DND-41 (cell line): ENCODE data around the gene PHF21B.

Experiments
- ATAC-seq: fragments of 200-7000 bp; cut with Tn5 transposase; 3 replicates; pipeline ENCODE4 v1.9.1; 2021; ENCODE audit warnings: low read depth; ENCODE audit not compliant: insufficient read depth
- DNase-seq: peaks from one replicate; pipeline ENCODE4 v3.0.0-alpha.2; 2020
- H2AFZ ChIP-seq: 2 replicates; pipeline ENCODE4 v1.6.0; 2012; ENCODE audit warnings: low read depth, low read length
- H3K27ac ChIP-seq: 2 replicates; pipeline ENCODE4 v1.5.1; 2012; ENCODE audit warnings: low read length, inconsistent platforms
- H3K27me3 ChIP-seq: fragments of 200-600 bp; sonication (generic); 2 replicates; pipeline ENCODE4 v1.6.0; 2012; ENCODE audit warnings: low read length, mild to moderate bottlenecking, inconsistent platforms; ENCODE audit not compliant: insufficient read depth, poor library complexity
- H3K36me3 ChIP-seq: 2 replicates; pipeline ENCODE4 v1.5.1; 2012; ENCODE audit warnings: low read length, inconsistent platforms; ENCODE audit not compliant: insufficient read depth
- H3K4me1 ChIP-seq: 2 replicates; pipeline ENCODE4 v1.5.1; 2012; ENCODE audit warnings: mild to moderate bottlenecking, low read length; ENCODE audit not compliant: insufficient read depth
- H3K4me2 ChIP-seq: 2 replicates; pipeline ENCODE4 v1.6.0; 2012; ENCODE audit warnings: mild to moderate bottlenecking, moderate library complexity, low read length, inconsistent platforms; ENCODE audit not compliant: insufficient read depth
- H3K4me3 ChIP-seq, 2 experiments: fragments of 200-600 bp in 1 of 2; shearing (Covaris generic) in 1 of 2; 2 replicates each; pipeline ENCODE4 v1.5.1; 2012 to 2016; ENCODE audit warnings: inconsistent platforms in 2 of 2, low read length in 2 of 2, mild to moderate bottlenecking in 2 of 2, low read depth in 1 of 2, moderate library complexity in 1 of 2
- H3K79me2 ChIP-seq: 2 replicates; pipeline ENCODE4 v1.6.0; 2012; ENCODE audit warnings: low read length, inconsistent platforms; ENCODE audit not compliant: insufficient read depth
- H3K9ac ChIP-seq: 2 replicates; pipeline ENCODE4 v1.6.0; 2012; ENCODE audit warnings: low read depth, mild to moderate bottlenecking, inconsistent platforms, low read length, moderate library complexity
- H3K9me3 ChIP-seq: 2 replicates; pipeline ENCODE4 v1.5.1; 2012; ENCODE audit warnings: low read length, moderate library complexity, mild to moderate bottlenecking, inconsistent platforms; ENCODE audit not compliant: insufficient read depth, severe bottlenecking
- H4K20me1 ChIP-seq: 2 replicates; pipeline ENCODE4 v1.6.0; 2012; ENCODE audit warnings: low read length; ENCODE audit not compliant: insufficient read depth
- EZH2 ChIP-seq: IDR thresholded peaks from 3 replicates; pipeline ENCODE4 v1.6.1; 2012; ENCODE audit warnings: borderline replicate concordance, low read depth, mild to moderate bottlenecking, moderate library complexity, low read length, inconsistent platforms; ENCODE audit not compliant: severe bottlenecking
- TF ChIP-seq, protein P1 (sequence below): IDR thresholded peaks from 2 replicates; pipeline ENCODE4 v1.5.1; 2012; ENCODE audit warnings: borderline replicate concordance, low read length, moderate library complexity, mild to moderate bottlenecking; ENCODE audit not compliant: poor library complexity, severe bottlenecking; ENCODE audit errors: extremely low read depth

PHF21B gene

DNA sequence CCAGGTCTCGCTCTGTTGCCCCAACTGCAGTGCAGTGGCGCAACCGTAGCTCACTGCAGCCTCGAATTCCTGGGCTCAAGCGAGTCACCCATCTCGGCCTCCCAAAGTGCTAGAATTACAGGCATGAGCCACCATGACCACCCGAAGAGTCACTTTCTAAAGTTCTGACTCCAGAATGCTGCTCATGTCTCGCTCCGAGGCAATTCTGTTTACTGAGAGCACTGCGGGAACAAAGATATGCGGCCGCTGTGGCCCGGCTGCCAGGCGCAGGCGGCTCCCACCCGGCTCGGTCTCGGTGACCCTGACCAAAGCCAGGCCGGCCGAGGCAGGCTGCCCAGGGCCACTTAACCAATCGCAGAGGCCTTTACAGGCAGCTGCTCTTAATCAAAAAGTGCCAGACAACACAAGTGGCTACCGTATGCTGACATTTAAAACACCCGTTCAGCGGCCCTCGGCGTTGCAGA, 78.7 kb downstream of the PHF21B start:
- peaks cover 45% of the 10 kb centered on the region for H3K36me3 ChIP-seq
- no peak overlapping the region for H3K4me2 ChIP-seq
- peaks cover 75% of the 10 kb centered on the region for H4K20me1 ChIP-seq
- DNase-seq: no peak
- H3K4me1 ChIP-seq: no peaks in the 10 kb centered on the region
- no peaks in the 10 kb centered on the region for H3K27me3 ChIP-seq
- ATAC-seq: no peak
- peaks cover 73% of the 10 kb centered on the region for H3K79me2 ChIP-seq
- no peak overlapping the region for H3K4me3 ChIP-seq
- H2AFZ ChIP-seq: no peak overlapping the region
- H3K9ac ChIP-seq: no peak overlapping the region
- no peaks in the 10 kb centered on the region for H3K9me3 ChIP-seq
- no peak for TF ChIP-seq EZH2
- TF ChIP-seq, protein P1, sequence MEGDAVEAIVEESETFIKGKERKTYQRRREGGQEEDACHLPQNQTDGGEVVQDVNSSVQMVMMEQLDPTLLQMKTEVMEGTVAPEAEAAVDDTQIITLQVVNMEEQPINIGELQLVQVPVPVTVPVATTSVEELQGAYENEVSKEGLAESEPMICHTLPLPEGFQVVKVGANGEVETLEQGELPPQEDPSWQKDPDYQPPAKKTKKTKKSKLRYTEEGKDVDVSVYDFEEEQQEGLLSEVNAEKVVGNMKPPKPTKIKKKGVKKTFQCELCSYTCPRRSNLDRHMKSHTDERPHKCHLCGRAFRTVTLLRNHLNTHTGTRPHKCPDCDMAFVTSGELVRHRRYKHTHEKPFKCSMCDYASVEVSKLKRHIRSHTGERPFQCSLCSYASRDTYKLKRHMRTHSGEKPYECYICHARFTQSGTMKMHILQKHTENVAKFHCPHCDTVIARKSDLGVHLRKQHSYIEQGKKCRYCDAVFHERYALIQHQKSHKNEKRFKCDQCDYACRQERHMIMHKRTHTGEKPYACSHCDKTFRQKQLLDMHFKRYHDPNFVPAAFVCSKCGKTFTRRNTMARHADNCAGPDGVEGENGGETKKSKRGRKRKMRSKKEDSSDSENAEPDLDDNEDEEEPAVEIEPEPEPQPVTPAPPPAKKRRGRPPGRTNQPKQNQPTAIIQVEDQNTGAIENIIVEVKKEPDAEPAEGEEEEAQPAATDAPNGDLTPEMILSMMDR: no peak
- no peak overlapping the region for H3K27ac ChIP-seq

- Histone ChIP-seq H3K36me3 (peaks cover 49% of the 10 kb centered on the region), H4K20me1 (peaks cover 75% of the 10 kb centered on the region), H3K4me2 (no peak overlapping the region), H3K27me3 (no peaks in the 10 kb centered on the region), H3K4me1 (no peaks in the 10 kb centered on the region), H3K4me3 (no peak overlapping the region), H3K9ac (no peak overlapping the region), H3K9me3 (no peaks in the 10 kb centered on the region), H3K79me2 (peaks cover 73% of the 10 kb centered on the region), H2AFZ (no peak overlapping the region), H3K27ac (no peak overlapping the region)
- no peak for TF ChIP-seq EZH2
- TF ChIP-seq, protein P1: no peak
- ATAC-seq (no peak), DNase-seq (no peak)
Observed at GRCh38 chr22:44930711-44931035, 79.1 kb downstream of the PHF21B start.

- H3K9ac ChIP-seq: no peak overlapping the region
- no peaks in the 10 kb centered on the region for H3K27me3 ChIP-seq
- peaks cover 49% of the 10 kb centered on the region for H3K36me3 ChIP-seq
- H2AFZ ChIP-seq: no peak overlapping the region
- TF ChIP-seq, protein P1: no peak
- TF ChIP-seq EZH2: no peak
- H3K9me3 ChIP-seq: no peaks in the 10 kb centered on the region
- ATAC-seq (no peak), DNase-seq (no peak)
- H3K79me2 ChIP-seq: peaks cover 75% of the 10 kb centered on the region
- peaks cover 73% of the 10 kb centered on the region for H4K20me1 ChIP-seq
- H3K4me2 ChIP-seq: no peak overlapping the region
- no peak overlapping the region for H3K4me3 ChIP-seq
- no peak overlapping the region for H3K27ac ChIP-seq
- no peaks in the 10 kb centered on the region for H3K4me1 ChIP-seq
Observed at GRCh38 chr22:44930016-44930710, 79.6 kb downstream of the PHF21B start.
